ENCODE measurements around the gene TH. TPM values are rescaled to one million over a fixed set of nuclear protein-coding genes. Genes with fewer than 3 reads are reported as not detected.

The TH gene
- total and polyA plus RNA-seq, 9 of the 15 experiments (the other 6 are each of a cell fraction or from before 2014, with no cell fraction given), result not detected

DNA sequence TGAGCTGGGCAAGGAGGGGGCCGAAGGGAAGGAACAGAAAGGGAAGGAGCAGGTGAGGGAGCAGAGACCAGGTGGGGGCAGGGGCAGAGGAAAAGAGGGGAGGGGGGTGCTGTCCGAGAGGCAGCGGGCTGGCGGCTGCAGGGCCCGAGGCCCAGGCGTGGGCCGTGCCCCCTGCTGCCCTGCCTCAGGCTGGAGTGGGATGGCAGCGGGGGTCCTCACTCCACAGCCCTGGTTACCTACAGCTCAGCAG is 34.7 kb downstream of the TH start (continued):
- TF ChIP-seq, protein P1, sequence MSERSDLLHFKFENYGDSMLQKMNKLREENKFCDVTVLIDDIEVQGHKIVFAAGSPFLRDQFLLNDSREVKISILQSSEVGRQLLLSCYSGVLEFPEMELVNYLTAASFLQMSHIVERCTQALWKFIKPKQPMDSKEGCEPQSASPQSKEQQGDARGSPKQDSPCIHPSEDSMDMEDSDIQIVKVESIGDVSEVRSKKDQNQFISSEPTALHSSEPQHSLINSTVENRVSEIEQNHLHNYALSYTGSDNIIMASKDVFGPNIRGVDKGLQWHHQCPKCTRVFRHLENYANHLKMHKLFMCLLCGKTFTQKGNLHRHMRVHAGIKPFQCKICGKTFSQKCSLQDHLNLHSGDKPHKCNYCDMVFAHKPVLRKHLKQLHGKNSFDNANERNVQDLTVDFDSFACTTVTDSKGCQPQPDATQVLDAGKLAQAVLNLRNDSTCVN (CRISPR knock-in tag; IDR thresholded peaks at IDR 0.05), result no peak
- TF ChIP-seq RB1 (IDR thresholded peaks at IDR 0.05; ENCODE audit: low read depth) (no peak), MTA1 (IDR thresholded peaks at IDR 0.05; ENCODE audit: borderline replicate concordance) (no peak)

DNA sequence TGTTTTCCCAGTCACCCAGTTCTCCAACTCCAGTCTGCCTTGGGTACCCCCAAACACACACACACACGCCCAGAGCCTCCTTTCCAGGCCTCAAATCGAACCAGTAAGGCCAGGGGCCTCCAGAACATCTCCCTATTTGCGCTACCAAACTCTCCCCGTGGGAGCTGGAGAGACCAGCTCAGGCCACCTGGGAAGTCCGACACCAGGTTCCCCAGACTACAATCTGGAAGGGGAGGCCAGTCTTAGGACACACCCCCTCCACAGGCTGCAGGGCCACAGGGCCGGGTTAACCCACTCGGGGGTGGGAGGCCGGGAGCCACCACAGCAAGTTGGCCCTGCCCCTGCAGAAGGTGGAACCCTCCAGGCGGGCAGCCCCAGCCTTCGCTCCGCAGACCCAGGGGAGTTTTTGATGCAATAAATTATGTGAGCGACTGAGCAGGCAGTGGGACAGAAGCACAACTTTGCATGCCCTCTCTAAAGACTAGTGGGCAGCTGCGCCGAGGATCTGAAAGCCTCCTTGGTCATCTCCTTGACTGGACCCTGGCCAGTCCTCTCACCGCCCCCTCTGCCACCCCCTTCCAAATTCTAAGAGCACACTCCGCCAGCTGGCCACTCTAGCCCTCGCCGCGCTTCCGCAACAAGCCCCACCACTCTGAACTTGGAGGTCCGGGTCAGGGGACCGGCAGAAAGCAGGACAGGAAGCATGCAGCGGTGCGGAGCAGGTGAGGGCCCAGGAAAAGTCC is 35.2 kb downstream of the TH start:
- no peak overlapping the region for H3K4me3 ChIP-seq
- in situ Hi-C loops (cut with MboI), result no loop called here
- peaks cover 0 to 30% of the 10 kb centered on the region in 2 experiments; a peak in 2 of 5 replicates for H3K4me1 ChIP-seq (replicated peaks in 1 of 2; ENCODE audit: control insufficient read depth in 2 of 2, insufficient read depth in 2 of 2, low read length in 2 of 2)
- no peaks in the 10 kb centered on the region for H3K79me2 ChIP-seq (ENCODE audit: control insufficient read depth, insufficient read depth, low read length)
- no peak overlapping the region for H3K27ac ChIP-seq (ENCODE audit: extremely low read depth, low read depth, low read length)
- intact Hi-C loops (cut with micrococcal nuclease), result no loop called here
- POLR2A ChIA-PET, result no interaction called here
- no TSS peak for BruUV-seq (replicated peaks)
- no peak overlapping the region for H2AFZ ChIP-seq (ENCODE audit: low read depth, low read length)
- ATAC-seq (no peak), DNase-seq (ENCODE audit: extremely low read depth in 1 of 4, low spot score in 3 of 4) (no peak), FAIRE-seq (no peak)
- H3K4me2 ChIP-seq (ENCODE audit: insufficient read depth, low read length), result no peak overlapping the region
- H3K36me3 ChIP-seq (ENCODE audit: control insufficient read depth, insufficient read depth, low read length), result no peaks in the 10 kb centered on the region
- H3K27me3 ChIP-seq (ENCODE audit: control insufficient read depth in 2 of 2, insufficient read depth in 2 of 2, low read length in 2 of 2), result peaks cover 11 to 53% of the 10 kb centered on the region in 2 experiments; a peak in 3 of 5 replicates
- 6% methylated on average over 24 of the region's 24 CpGs for WGBS (ENCODE audit: insufficient coverage, low coverage, missing lambda C conversion rate)
- no peaks in the 10 kb centered on the region for H4K20me1 ChIP-seq (replicated peaks; ENCODE audit: control insufficient read depth, insufficient read depth, low read length)
- H3K9me3 ChIP-seq (replicated peaks; ENCODE audit: control insufficient read depth, insufficient read depth, low read depth, low read length), result 0 out of 2 replicates have a peak, but pooled peaks cover 2% of the 10 kb centered on the region
- H3K9ac ChIP-seq (ENCODE audit: insufficient read depth in 1 of 2, low read depth in 2 of 2, low read length in 2 of 2), result no peak overlapping the region
- CTCF ChIA-PET (ENCODE audit: low intra/inter-chr PET ratio), result no interaction called here
- no peaks in the 10 kb centered on the region for H3K9me1 ChIP-seq (ENCODE audit: control insufficient read depth, insufficient read depth, low read length)
- no peak for TF ChIP-seq ZNF778 (CRISPR knock-in tag; IDR thresholded peaks at IDR 0.05)
- no peak for TF ChIP-seq NCOA2 (IDR thresholded peaks at IDR 0.05; ENCODE audit: partially characterized antibody in 2 of 2)
- TF ChIP-seq, protein P2, sequence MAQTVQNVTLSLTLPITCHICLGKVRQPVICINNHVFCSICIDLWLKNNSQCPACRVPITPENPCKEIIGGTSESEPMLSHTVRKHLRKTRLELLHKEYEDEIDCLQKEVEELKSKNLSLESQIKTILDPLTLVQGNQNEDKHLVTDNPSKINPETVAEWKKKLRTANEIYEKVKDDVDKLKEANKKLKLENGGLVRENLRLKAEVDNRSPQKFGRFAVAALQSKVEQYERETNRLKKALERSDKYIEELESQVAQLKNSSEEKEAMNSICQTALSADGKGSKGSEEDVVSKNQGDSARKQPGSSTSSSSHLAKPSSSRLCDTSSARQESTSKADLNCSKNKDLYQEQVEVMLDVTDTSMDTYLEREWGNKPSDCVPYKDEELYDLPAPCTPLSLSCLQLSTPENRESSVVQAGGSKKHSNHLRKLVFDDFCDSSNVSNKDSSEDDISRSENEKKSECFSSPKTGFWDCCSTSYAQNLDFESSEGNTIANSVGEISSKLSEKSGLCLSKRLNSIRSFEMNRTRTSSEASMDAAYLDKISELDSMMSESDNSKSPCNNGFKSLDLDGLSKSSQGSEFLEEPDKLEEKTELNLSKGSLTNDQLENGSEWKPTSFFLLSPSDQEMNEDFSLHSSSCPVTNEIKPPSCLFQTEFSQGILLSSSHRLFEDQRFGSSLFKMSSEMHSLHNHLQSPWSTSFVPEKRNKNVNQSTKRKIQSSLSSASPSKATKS (CRISPR knock-in tag; IDR thresholded peaks at IDR 0.05), result no peak
- no peak for TF ChIP-seq SNRNP70 (optimal IDR thresholded peaks at IDR 0.05; ENCODE audit: low read depth, low read length)
- TF ChIP-seq IFI16 (CRISPR knock-in tag; IDR thresholded peaks at IDR 0.05), result no peak
- TF ChIP-seq FOSL1 (tag; conservative IDR thresholded peaks at IDR 0.05), result no peak
- no peak for TF ChIP-seq NR2F6 (CRISPR knock-in tag; IDR thresholded peaks at IDR 0.05)
- TF ChIP-seq, protein P3, sequence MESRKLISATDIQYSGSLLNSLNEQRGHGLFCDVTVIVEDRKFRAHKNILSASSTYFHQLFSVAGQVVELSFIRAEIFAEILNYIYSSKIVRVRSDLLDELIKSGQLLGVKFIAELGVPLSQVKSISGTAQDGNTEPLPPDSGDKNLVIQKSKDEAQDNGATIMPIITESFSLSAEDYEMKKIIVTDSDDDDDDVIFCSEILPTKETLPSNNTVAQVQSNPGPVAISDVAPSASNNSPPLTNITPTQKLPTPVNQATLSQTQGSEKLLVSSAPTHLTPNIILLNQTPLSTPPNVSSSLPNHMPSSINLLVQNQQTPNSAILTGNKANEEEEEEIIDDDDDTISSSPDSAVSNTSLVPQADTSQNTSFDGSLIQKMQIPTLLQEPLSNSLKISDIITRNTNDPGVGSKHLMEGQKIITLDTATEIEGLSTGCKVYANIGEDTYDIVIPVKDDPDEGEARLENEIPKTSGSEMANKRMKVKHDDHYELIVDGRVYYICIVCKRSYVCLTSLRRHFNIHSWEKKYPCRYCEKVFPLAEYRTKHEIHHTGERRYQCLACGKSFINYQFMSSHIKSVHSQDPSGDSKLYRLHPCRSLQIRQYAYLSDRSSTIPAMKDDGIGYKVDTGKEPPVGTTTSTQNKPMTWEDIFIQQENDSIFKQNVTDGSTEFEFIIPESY (CRISPR knock-in tag; IDR thresholded peaks at IDR 0.05), result no peak
- TF ChIP-seq, protein P4, sequence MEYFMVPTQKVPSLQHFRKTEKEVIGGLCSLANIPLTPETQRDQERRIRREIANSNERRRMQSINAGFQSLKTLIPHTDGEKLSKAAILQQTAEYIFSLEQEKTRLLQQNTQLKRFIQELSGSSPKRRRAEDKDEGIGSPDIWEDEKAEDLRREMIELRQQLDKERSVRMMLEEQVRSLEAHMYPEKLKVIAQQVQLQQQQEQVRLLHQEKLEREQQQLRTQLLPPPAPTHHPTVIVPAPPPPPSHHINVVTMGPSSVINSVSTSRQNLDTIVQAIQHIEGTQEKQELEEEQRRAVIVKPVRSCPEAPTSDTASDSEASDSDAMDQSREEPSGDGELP (CRISPR knock-in tag; IDR thresholded peaks at IDR 0.05; ENCODE audit: borderline replicate concordance), result no peak
- no peak for TF ChIP-seq LEF1 (IDR thresholded peaks at IDR 0.05)
- TF ChIP-seq ZNF436 (CRISPR knock-in tag; IDR thresholded peaks at IDR 0.05), result no peak
- no peak for TF ChIP-seq NELFE (IDR thresholded peaks at IDR 0.05; ENCODE audit: insufficient read depth, insufficient read length)
- TF ChIP-seq ESRRB (CRISPR knock-in tag; IDR thresholded peaks at IDR 0.05; ENCODE audit: borderline replicate concordance), result no peak

All from K562 (cell line).